ENCODE measurements around the gene MT3. TPM values are rescaled to one million over a fixed set of nuclear protein-coding genes. Genes with fewer than 3 reads are reported as not detected.
"Not testable (repeated sequence)": the region's sequence is repeated elsewhere in the genome, so short reads cannot be mapped to it uniquely, and the experiment has no call there.

Gene MT3
- total RNA-seq, 1 donor from 2014 or later, result not detected

DNA sequence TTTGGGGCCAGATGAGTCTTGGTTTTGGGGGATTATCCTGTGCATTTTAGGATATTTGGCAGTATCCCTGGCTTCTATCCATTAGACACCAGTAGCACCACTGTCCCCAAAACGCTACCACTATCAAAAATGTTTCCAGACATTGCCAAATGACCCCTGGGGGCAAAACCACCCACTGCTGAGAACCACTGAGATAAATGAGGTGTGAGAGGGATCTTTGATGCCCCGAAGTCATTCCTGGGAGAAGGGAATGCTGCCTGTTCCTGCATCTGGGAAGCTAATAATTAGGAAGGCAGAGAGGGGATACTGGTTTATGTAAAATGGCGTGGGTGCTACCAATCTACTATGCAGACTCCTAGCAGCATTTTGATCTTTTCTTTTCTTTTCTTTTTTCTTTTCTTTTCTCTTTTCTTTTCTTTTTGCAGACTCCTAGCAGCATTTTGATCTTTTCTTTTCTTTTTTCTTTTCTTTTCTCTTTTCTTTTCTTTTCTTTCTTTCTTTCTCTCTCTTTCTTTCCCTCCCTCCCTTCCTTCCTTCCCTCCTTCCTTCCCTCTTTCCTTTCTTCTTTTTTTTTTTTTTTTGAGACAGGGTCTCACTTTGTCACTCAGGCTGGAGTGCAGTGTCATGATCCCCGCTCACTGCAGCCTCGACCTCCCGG is 8.8 kb upstream of the MT3 start:
- DNase-seq, result no peak
- no peaks in the 10 kb centered on the region for H3K9me3 ChIP-seq
- H3K27me3 ChIP-seq, result no peaks in the 10 kb centered on the region
- H3K27ac ChIP-seq, result no peak overlapping the region
- no peaks in the 10 kb centered on the region for H3K4me1 ChIP-seq
- ATAC-seq, result no peak
- H3K4me3 ChIP-seq, result no peak overlapping the region
- TF ChIP-seq, protein P1, sequence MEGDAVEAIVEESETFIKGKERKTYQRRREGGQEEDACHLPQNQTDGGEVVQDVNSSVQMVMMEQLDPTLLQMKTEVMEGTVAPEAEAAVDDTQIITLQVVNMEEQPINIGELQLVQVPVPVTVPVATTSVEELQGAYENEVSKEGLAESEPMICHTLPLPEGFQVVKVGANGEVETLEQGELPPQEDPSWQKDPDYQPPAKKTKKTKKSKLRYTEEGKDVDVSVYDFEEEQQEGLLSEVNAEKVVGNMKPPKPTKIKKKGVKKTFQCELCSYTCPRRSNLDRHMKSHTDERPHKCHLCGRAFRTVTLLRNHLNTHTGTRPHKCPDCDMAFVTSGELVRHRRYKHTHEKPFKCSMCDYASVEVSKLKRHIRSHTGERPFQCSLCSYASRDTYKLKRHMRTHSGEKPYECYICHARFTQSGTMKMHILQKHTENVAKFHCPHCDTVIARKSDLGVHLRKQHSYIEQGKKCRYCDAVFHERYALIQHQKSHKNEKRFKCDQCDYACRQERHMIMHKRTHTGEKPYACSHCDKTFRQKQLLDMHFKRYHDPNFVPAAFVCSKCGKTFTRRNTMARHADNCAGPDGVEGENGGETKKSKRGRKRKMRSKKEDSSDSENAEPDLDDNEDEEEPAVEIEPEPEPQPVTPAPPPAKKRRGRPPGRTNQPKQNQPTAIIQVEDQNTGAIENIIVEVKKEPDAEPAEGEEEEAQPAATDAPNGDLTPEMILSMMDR (IDR thresholded peaks at IDR 0.05), result no peak
- intact Hi-C loops (cut with DNase I), result no loop called here
- no peaks in the 10 kb centered on the region for H3K36me3 ChIP-seq

DNA sequence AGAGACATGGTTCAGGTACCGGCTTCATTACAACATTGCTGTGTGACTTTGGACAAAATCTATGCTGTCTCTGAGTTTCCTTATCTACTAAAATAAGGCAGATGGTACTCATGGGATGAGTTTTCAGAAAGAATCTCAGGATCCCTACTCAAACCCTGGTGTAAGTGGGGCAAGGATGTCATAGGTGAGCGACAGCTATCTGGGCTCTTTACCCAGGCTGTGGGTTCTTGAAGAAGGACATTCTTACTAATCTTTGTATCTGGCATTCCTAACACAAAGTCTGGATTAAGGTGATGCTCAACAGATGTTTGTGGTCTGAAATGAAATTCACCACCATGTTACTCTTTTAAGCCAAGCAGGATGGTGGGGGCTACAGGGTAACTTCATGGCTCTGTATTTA is 6.4 kb upstream of the MT3 start:
- H3K4me1 ChIP-seq; ATAC-seq; intact Hi-C loops (cut with DNase I); H3K36me3 ChIP-seq; DNase-seq; H3K9me3 ChIP-seq; H3K27ac ChIP-seq; H3K4me3 ChIP-seq; H3K27me3 ChIP-seq: not testable (repeated sequence)

DNA sequence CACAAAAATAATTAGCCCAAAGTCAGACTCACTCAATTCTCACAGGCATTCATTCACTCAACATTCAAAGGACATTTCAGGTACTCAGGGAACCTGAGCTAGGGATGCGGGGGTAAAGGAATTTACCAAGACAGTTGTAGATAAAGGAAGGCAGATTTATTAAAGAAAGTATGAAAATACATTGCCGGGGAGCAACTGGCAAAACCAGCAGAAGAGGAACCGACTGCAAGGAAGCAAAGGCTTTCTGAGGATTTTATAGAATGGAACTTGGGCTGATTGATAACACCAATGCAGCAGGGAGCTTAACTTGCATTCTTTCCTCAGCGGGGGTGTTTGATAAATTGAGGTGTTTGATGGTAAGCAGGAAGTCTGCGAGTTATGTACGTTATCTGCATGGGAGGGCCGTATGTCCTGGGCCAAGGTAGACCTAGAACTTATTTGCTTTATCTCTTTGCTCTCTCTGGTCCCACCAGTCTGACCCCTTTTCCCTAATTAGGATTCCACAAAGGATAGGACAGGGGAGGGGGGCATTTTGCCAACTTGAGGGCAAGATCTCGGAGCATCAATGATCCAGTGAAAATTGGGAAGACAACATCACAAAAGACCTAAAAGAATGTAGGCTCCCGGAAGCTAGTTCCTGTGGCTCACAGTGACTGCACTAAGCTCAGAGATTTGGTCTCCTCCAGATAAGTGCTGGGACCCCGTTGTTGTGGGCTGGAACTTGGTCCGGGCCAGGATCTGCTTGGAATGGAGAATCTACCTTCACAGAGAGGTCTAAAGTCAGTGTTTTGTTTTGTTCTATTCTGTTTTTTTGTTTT is 5.8 kb upstream of the MT3 start:
- Histone ChIP-seq H3K27ac (no peak overlapping the region), H3K36me3 (no peaks in the 10 kb centered on the region), H3K9me3 (no peaks in the 10 kb centered on the region), H3K27me3 (peaks cover 4% of the 10 kb centered on the region), H3K4me1 (no peaks in the 10 kb centered on the region), H3K4me3 (no peak overlapping the region)
- ATAC-seq (no peak), DNase-seq (no peak)
- intact Hi-C loops (cut with DNase I), result no loop called here
- TF ChIP-seq, protein P1 (IDR thresholded peaks at IDR 0.05), result no peak

DNA sequence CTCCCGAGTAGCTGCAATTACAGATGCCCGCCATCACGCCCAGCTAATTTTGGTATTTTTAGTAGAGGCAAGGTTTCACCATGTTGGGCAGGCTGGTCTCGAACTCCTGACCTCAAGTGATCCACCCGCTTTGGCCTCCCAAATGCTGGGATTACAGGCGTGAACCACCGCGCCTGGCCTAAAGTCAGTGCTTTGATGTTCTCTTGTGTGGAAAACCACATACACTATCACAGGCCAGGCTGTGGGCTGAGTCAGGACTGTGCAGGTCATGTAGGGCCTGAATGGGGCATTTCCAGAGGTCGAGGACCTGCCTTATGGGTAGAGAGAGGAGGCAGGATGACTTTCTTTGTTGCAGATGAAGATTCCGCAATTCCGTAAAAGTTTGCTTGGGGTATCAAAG is 5.1 kb upstream of the MT3 start:
- peaks cover 11% of the 10 kb centered on the region for H3K27me3 ChIP-seq
- DNase-seq, result no peak
- H3K4me1 ChIP-seq, result peaks cover 4% of the 10 kb centered on the region
- intact Hi-C loops (cut with DNase I), result no loop called here
- TF ChIP-seq, protein P1 (IDR thresholded peaks at IDR 0.05), result no peak
- H3K27ac ChIP-seq, result no peak overlapping the region
- ATAC-seq, result no peak
- no peak overlapping the region for H3K4me3 ChIP-seq
- H3K9me3 ChIP-seq, result no peaks in the 10 kb centered on the region
- H3K36me3 ChIP-seq, result no peaks in the 10 kb centered on the region

DNA sequence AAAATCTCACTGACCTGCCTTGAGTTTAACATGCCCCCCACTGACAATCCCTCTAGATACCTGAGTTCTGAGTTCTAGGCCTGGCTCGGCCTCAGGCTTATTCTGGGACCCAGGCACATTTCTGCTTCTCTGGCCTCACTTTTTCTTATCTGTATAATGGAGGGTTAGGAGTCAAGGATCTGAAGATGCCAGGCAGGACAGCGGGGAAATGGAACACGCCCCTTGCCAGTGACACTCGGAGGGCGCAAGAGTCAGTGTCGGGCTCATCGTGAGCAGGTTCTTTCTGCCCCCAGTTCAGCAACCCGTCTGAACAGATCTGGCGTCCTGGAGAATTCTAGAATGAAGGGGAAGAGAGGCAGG is 567 bp upstream of the MT3 start:
- ATAC-seq, result no peak
- intact Hi-C loops (cut with DNase I), result no loop called here
- H3K27me3 ChIP-seq, result peaks cover 20% of the 10 kb centered on the region
- no peak for DNase-seq
- no peaks in the 10 kb centered on the region for H3K36me3 ChIP-seq
- H3K27ac ChIP-seq, result no peak overlapping the region
- H3K4me3 ChIP-seq, result peak overlapping the region; percentile 31
- TF ChIP-seq, protein P1 (IDR thresholded peaks at IDR 0.05), result no peak
- H3K9me3 ChIP-seq, result no peaks in the 10 kb centered on the region
- peaks cover 9% of the 10 kb centered on the region for H3K4me1 ChIP-seq

DNA sequence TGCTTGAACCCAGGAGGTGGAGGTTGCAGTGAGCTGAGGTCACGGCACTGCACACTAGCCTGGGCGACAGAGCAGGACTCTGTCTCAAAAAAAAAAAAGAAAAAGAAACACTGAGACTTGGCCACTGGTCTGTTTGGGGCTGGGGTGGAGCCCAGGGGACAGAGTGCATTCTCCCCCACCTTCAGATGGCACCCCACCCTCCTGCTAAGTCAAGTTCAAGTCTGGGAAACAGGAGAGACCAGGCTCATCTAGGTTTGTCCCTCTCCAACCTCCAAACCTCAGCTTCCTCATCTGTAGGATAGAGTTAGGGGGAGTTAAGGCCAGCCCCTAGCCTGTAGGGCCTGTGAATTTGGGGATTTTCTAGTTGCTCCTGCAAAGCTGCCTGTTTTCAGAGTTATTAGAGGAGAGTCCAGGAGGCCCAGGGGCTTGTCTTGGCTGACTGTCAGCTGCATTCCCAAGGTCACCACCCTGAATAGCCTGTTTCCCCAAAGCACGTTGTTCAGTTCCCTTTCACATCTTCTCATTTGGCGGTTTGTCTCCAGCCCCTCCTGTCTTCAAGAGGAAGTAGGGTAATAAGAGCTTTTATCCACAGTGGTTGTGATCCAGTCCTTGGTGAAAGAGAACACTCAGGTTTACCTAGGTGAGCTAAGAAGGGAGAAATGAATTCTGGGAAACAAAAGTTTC is 2.2 kb downstream of the MT3 start:
- intact Hi-C loops (cut with DNase I), result no loop called here
- ATAC-seq, result peak; percentile 63

More for the DNA sequence above, 2.2 kb downstream of the MT3 start:
- TF ChIP-seq, protein P1 (IDR thresholded peaks at IDR 0.05), result no peak
- no peak for DNase-seq
- H3K27me3 ChIP-seq, result peaks cover 20% of the 10 kb centered on the region
- H3K4me3 ChIP-seq, result no peak overlapping the region
- no peak overlapping the region for H3K27ac ChIP-seq
- no peaks in the 10 kb centered on the region for H3K9me3 ChIP-seq
- H3K4me1 ChIP-seq, result peaks cover 9% of the 10 kb centered on the region
- H3K36me3 ChIP-seq, result no peaks in the 10 kb centered on the region

All from upper lobe of right lung (tissue), 1 donor.